Loucy (cell line): ENCODE data around the gene ACP7.

ENCODE experiments used
- H2AFZ ChIP-seq: fragments of 200-600 bp; sonication (generic); 2 replicates; pipeline ENCODE4 v1.6.0; 2016; ENCODE audit warnings: antibody characterized with exemption, mild to moderate bottlenecking, low read length, moderate library complexity
- H3F3A ChIP-seq: fragments of 200-600 bp; 2 replicates; pipeline ENCODE4 v1.6.0; 2016; ENCODE audit warnings: antibody characterized with exemption, low read depth, mild to moderate bottlenecking
- H3K27me3 ChIP-seq: fragments of 200-600 bp; sonication (generic); 2 replicates; pipeline ENCODE4 v1.6.1; 2014; ENCODE audit warnings: low read length, mild to moderate bottlenecking; ENCODE audit not compliant: insufficient read depth, poor library complexity, severe bottlenecking
- H3K36me3 ChIP-seq: fragments of 200-600 bp; sonication (generic); 2 replicates; pipeline ENCODE4 v1.6.1; 2016; ENCODE audit warnings: low read length; ENCODE audit not compliant: insufficient read depth
- H3K4me1 ChIP-seq: fragments of 200-600 bp; sonication (generic); 2 replicates; pipeline ENCODE4 v1.5.1; 2014; ENCODE audit warnings: low read length, mild to moderate bottlenecking; ENCODE audit not compliant: insufficient read depth, poor library complexity, severe bottlenecking
- H3K4me2 ChIP-seq: fragments of 200-600 bp; sonication (generic); 2 replicates; pipeline ENCODE4 v1.6.0; 2014; ENCODE audit warnings: antibody characterized with exemption, low read length, low read depth, mild to moderate bottlenecking; ENCODE audit not compliant: poor library complexity, severe bottlenecking
- H3K4me3 ChIP-seq: fragments of 200-600 bp; sonication (generic); 2 replicates; pipeline ENCODE4 v1.5.1; 2014; ENCODE audit warnings: low read length, mild to moderate bottlenecking, mixed read lengths; ENCODE audit not compliant: poor library complexity, severe bottlenecking
- H3K79me2 ChIP-seq: fragments of 200-600 bp; sonication (generic); 2 replicates; pipeline ENCODE4 v1.6.1; 2014; ENCODE audit warnings: low read length; ENCODE audit not compliant: insufficient read depth
- H3K9ac ChIP-seq: fragments of 200-600 bp; sonication (generic); 2 replicates; pipeline ENCODE4 v1.6.0; 2014; ENCODE audit warnings: mild to moderate bottlenecking, low read depth, low read length, moderate library complexity; ENCODE audit not compliant: poor library complexity, severe bottlenecking
- H3K9me2 ChIP-seq: fragments of 200-600 bp; sonication (generic); replicated peaks from 2 replicates; pipeline ENCODE4 v1.6.1; 2016; ENCODE audit warnings: low read depth, low read length, mixed read lengths
- H3K9me3 ChIP-seq: fragments of 200-600 bp; sonication (generic); 2 replicates; pipeline ENCODE4 v1.6.1; 2014; ENCODE audit warnings: mild to moderate bottlenecking, antibody characterized with exemption, low read length, low read depth; ENCODE audit not compliant: insufficient read depth
- H4K20me1 ChIP-seq: fragments of 200-600 bp; sonication (generic); 2 replicates; pipeline ENCODE4 v1.6.0; 2014; ENCODE audit warnings: antibody characterized with exemption, low read length, mild to moderate bottlenecking; ENCODE audit not compliant: insufficient read depth, poor library complexity, severe bottlenecking
- EZH2phosphoT487 ChIP-seq: fragments of 200-600 bp; IDR thresholded peaks from 2 replicates; pipeline ENCODE4 v1.6.1; 2018; ENCODE audit warnings: antibody characterized with exemption, mild to moderate bottlenecking, moderate library complexity, borderline replicate concordance
- TF ChIP-seq, protein P1 (sequence below): fragments of 200-600 bp; sonication (generic); conservative IDR thresholded peaks from 2 replicates; pipeline ENCODE4 v1.5.1; 2014; ENCODE audit warnings: mild to moderate bottlenecking, antibody characterized with exemption, low read length

ACP7 gene, protein sequence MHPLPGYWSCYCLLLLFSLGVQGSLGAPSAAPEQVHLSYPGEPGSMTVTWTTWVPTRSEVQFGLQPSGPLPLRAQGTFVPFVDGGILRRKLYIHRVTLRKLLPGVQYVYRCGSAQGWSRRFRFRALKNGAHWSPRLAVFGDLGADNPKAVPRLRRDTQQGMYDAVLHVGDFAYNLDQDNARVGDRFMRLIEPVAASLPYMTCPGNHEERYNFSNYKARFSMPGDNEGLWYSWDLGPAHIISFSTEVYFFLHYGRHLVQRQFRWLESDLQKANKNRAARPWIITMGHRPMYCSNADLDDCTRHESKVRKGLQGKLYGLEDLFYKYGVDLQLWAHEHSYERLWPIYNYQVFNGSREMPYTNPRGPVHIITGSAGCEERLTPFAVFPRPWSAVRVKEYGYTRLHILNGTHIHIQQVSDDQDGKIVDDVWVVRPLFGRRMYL

DNA sequence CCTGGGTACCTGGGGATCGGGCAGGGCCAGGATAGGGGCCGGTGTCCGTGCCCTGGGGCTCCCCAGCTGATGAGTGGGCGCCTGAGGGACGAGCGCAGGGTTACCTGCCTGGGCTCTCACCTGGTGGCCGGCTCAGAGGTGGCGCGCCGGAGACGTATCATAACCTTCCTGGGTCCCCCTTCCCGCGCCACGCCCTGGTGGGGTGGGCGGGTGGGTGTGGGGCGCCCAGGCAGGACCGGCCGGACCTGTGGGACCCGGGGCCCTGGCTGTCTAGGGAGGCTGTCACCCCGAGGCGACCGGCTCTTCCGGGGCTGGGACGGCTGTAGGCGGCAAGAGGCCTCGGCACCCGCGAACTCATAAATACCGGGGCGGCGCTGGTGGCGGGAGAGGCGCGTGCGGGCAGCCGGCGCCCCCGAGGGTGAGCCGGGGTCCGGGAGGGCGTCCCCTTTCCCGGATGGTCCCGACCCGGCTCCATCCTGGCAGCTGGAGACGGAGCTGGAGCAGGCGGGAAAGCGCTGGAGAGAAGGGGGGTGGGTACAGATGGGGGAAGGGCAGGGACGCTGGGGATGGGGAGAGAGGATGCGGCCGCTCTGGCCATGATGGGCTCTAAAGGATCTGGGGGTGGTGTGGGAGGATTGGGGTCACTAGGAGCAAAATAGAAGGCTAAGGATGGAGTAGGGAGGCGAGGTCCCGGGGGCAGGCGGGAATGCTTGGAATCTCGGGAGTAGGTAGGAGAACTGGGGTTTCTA lies at the start of gene ACP7:
Gene ACP7 (plus strand): TSS at position 386 of the 749 bp plus-strand sequence. CDS start 902 bp downstream, outside the sequence.
- H3K4me2 ChIP-seq, result no peak within 1 kb of the TSS
- H3K4me1 ChIP-seq, result no peaks in the 10 kb centered on the region
- no peaks in the 10 kb centered on the region for H3K27me3 ChIP-seq
- no peak within 1 kb of the TSS for H2AFZ ChIP-seq
- H3K9me2 ChIP-seq, result no peaks in the 10 kb centered on the region
- H3K9me3 ChIP-seq, result no peaks in the 10 kb centered on the region
- no peaks in the 10 kb centered on the region for H3F3A ChIP-seq
- H3K4me3 ChIP-seq, result no peak within 1 kb of the TSS
- TF ChIP-seq, protein P1, sequence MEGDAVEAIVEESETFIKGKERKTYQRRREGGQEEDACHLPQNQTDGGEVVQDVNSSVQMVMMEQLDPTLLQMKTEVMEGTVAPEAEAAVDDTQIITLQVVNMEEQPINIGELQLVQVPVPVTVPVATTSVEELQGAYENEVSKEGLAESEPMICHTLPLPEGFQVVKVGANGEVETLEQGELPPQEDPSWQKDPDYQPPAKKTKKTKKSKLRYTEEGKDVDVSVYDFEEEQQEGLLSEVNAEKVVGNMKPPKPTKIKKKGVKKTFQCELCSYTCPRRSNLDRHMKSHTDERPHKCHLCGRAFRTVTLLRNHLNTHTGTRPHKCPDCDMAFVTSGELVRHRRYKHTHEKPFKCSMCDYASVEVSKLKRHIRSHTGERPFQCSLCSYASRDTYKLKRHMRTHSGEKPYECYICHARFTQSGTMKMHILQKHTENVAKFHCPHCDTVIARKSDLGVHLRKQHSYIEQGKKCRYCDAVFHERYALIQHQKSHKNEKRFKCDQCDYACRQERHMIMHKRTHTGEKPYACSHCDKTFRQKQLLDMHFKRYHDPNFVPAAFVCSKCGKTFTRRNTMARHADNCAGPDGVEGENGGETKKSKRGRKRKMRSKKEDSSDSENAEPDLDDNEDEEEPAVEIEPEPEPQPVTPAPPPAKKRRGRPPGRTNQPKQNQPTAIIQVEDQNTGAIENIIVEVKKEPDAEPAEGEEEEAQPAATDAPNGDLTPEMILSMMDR, result no peak
- TF ChIP-seq EZH2phosphoT487, result no peak
- no peak within 1 kb of the TSS for H3K9ac ChIP-seq
- no peaks in the 10 kb centered on the region for H3K79me2 ChIP-seq
- no peaks in the 10 kb centered on the region for H4K20me1 ChIP-seq
- H3K36me3 ChIP-seq, result no peaks in the 10 kb centered on the region

DNA sequence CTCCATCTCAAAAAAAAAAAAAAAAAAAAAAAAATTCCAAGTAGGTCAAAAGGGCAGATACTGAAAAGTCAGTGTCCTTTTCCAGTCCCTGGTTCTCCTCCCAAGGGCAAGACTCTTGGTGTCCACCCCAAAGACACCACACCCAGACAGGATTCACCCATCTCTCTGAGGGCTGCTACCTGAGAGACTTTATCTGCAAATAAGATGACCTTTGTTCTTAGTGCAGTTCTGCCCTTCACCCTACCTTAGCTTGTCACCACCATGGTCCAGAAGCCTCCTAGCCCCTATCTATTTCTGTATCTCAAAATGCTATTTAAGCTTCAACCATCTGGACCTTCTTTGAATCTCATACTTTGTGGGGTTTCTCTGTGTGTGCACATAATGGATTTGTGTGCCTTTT lies 47.6 kb upstream of the ACP7 start:
- H3K4me2 ChIP-seq, result no peak overlapping the region

DNA sequence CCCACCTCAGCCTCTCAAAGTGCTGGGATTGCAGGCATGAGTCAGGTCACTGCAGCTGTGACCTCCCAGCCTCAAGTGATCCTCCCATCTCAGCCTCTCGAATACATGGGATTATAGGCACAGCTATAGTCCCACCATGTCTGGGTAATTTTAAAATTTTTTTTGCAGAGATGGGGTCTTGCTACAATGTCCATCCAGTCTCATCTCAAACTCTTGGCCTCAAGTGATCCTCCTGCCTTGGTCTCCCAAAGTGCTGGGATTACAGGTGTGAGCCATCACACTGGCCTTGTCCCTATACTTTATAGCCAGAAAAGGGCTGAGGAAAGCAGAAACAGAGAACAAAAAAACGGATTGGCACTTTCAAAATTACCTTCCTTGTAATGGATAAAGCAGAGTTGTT lies 47.0 kb upstream of the ACP7 start:
- Histone ChIP-seq H3K9me2 (no peaks in the 10 kb centered on the region), H3K9me3 (no peaks in the 10 kb centered on the region; the same call in 1 of the 2 replicates), H3F3A (no peaks in the 10 kb centered on the region), H2AFZ (no peak overlapping the region), H3K36me3 (no peaks in the 10 kb centered on the region), H3K27me3 (no peaks in the 10 kb centered on the region), H3K4me2 (no peak overlapping the region), H3K4me3 (no peak overlapping the region), H3K9ac (no peak overlapping the region), H3K4me1 (no peaks in the 10 kb centered on the region), H4K20me1 (no peaks in the 10 kb centered on the region), H3K79me2 (no peaks in the 10 kb centered on the region)
- TF ChIP-seq, protein P1, result no peak
- TF ChIP-seq EZH2phosphoT487, result no peak

More for the DNA sequence above, 47.6 kb upstream of the ACP7 start:
- TF ChIP-seq, protein P1, result no peak
- no peak for TF ChIP-seq EZH2phosphoT487
- Histone ChIP-seq H3K4me3 (no peak overlapping the region), H3K9me2 (no peaks in the 10 kb centered on the region), H2AFZ (no peak overlapping the region), H4K20me1 (no peaks in the 10 kb centered on the region), H3K9ac (no peak overlapping the region), H3F3A (no peaks in the 10 kb centered on the region), H3K36me3 (no peaks in the 10 kb centered on the region), H3K9me3 (no peaks in the 10 kb centered on the region; the same call in 1 of the 2 replicates), H3K4me1 (no peaks in the 10 kb centered on the region), H3K27me3 (no peaks in the 10 kb centered on the region), H3K79me2 (no peaks in the 10 kb centered on the region)
